ENCODE results near the gene MAST4. TPM values are rescaled to one million over a fixed set of nuclear protein-coding genes. Genes with fewer than 3 reads are reported as not detected.
A peak's percentile ranks its signal among the peaks of the same experiment; 100 is the strongest.

MAST4 gene
- total RNA-seq, 4 donors from 2014 or later, result 8.2 to 203 (median 35.5) TPM

GRCh38 chr5:66828046-66828547, 231.9 kb downstream of the MAST4 start:
- Histone ChIP-seq H3K36me3 (no peaks in the 10 kb centered on the region), H3K27ac (peak overlapping the region; percentile 62 to 68), H3K4me3 (peak overlapping the region; percentile 28 to 35), H3K4me1 (no peaks in the 10 kb centered on the region), H3K9me3 (no peaks in the 10 kb centered on the region), H3K27me3 (no peaks in the 10 kb centered on the region)
- TF ChIP-seq POLR2A (IDR thresholded peaks at IDR 0.05), result no peak
- TF ChIP-seq, protein P1, sequence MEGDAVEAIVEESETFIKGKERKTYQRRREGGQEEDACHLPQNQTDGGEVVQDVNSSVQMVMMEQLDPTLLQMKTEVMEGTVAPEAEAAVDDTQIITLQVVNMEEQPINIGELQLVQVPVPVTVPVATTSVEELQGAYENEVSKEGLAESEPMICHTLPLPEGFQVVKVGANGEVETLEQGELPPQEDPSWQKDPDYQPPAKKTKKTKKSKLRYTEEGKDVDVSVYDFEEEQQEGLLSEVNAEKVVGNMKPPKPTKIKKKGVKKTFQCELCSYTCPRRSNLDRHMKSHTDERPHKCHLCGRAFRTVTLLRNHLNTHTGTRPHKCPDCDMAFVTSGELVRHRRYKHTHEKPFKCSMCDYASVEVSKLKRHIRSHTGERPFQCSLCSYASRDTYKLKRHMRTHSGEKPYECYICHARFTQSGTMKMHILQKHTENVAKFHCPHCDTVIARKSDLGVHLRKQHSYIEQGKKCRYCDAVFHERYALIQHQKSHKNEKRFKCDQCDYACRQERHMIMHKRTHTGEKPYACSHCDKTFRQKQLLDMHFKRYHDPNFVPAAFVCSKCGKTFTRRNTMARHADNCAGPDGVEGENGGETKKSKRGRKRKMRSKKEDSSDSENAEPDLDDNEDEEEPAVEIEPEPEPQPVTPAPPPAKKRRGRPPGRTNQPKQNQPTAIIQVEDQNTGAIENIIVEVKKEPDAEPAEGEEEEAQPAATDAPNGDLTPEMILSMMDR (IDR thresholded peaks at IDR 0.05), result no peak
- DNase-seq, result no peak
- intact Hi-C loops (cut with DNase I; ENCODE audit: low total_unique reads), result no loop called here

DNA sequence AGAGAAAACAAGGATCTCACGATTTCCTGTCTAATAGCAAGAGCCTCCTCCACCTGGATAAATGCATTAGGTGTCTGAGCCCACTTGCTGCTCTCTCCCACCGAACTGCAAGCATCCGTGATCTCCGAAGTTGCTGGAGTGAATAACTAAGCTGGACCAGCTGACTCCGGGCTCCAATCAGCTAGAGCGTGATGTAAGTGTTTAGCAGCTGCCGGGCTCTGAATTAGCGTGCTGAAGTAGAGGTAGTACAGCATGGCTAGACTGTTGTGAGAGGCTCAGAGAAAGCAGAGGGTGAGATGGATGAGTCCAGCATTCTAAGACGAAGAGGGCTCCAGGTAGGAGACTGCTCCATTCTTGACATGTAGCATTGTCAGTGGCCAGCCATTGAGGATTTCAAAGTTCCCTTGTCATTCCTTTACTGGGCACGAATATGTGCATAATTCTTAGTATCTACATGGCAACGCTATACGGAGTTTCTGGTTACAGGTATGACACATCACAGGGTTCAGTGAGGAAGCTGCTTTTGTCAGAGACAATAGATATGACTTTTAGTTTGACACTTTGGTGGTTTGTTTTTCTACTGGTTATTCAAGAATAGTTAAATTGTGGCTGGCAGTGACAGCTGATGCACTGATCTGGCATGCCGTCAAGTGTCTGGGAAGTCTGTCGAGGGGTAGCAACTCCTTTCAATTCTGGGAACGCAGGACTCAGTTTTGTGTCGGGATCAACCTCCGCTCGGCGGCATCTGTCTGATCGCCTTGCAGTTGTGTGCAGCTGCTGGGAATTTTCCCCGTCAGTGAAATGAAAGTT, 232.6 kb downstream of the MAST4 start:
- TF ChIP-seq, protein P1 (IDR thresholded peaks at IDR 0.05), result no peak
- TF ChIP-seq POLR2A (IDR thresholded peaks at IDR 0.05), result peak; percentile 23 to 63
- peak overlapping the region; percentile 62 to 68 for H3K27ac ChIP-seq
- H3K4me1 ChIP-seq, result no peaks in the 10 kb centered on the region
- H3K9me3 ChIP-seq, result no peaks in the 10 kb centered on the region
- intact Hi-C loops (cut with DNase I; ENCODE audit: low total_unique reads), result no loop called here
- no peaks in the 10 kb centered on the region for H3K36me3 ChIP-seq
- H3K27me3 ChIP-seq, result no peaks in the 10 kb centered on the region
- H3K4me3 ChIP-seq, result peak overlapping the region; percentile 28 to 35
- peak; percentile 51 to 82 for DNase-seq

DNA sequence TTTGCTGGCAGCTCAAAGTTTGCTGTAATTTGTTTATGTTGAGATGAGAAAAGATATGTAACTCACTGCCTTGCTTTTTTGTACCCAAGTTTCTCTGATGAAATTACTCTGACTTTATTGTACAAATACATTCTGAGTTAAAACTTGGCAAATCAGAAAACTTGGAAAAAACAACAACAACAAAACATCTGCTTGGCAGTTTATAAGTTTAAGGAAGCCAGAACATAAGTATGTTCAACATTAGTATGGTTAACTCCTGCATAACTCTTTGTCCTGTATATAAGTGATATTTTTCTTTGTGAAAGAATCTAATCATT, 233.1 kb downstream of the MAST4 start:
- intact Hi-C loops (cut with DNase I; ENCODE audit: low total_unique reads), result no loop called here
- TF ChIP-seq POLR2A (IDR thresholded peaks at IDR 0.05), result no peak
- TF ChIP-seq, protein P1 (IDR thresholded peaks at IDR 0.05), result no peak
- Histone ChIP-seq H3K4me1 (no peaks in the 10 kb centered on the region), H3K27me3 (no peaks in the 10 kb centered on the region), H3K36me3 (no peaks in the 10 kb centered on the region), H3K9me3 (no peaks in the 10 kb centered on the region), H3K27ac (peak overlapping the region; percentile 62 to 68), H3K4me3 (peak overlapping the region; percentile 28 to 35)
- DNase-seq, result no peak

DNA sequence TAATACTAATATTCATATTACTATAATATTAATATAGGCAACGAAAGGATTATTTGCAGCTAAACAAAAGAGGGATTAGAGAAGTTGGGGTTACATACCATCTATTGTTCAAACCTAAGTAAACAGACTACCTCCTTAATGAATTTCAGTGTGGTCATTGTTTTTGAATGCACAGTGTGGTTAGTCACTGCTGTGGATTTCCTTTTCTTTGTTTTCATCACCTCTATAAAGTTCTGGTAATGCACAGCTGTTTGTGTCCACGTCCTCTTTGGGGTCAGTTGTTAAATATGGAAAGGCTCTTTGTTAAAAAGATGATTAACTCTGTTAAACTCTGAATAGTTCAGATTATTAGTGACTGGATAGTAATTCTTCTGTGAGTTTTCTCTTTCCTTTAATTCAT, 233.6 kb downstream of the MAST4 start:
- H3K4me1 ChIP-seq, result no peaks in the 10 kb centered on the region
- no peaks in the 10 kb centered on the region for H3K27me3 ChIP-seq
- H3K9me3 ChIP-seq, result no peaks in the 10 kb centered on the region
- TF ChIP-seq, protein P1 (IDR thresholded peaks at IDR 0.05), result no peak
- no peak for TF ChIP-seq POLR2A (IDR thresholded peaks at IDR 0.05)
- intact Hi-C loops (cut with DNase I; ENCODE audit: low total_unique reads), result no loop called here
- H3K27ac ChIP-seq, result peak overlapping the region in 1 of 2 donors; percentile 68
- no peaks in the 10 kb centered on the region for H3K36me3 ChIP-seq
- DNase-seq, result no peak
- H3K4me3 ChIP-seq, result no peak overlapping the region

GRCh38 chr5:66830636-66831035, 234.4 kb downstream of the MAST4 start:
- no peaks in the 10 kb centered on the region for H3K9me3 ChIP-seq
- peak overlapping the region in 1 of 2 donors; percentile 68 for H3K27ac ChIP-seq
- DNase-seq, result no peak
- no peaks in the 10 kb centered on the region for H3K27me3 ChIP-seq
- no peaks in the 10 kb centered on the region for H3K4me1 ChIP-seq
- TF ChIP-seq, protein P1 (IDR thresholded peaks at IDR 0.05), result peak in 2 of 4 experiments; percentile 31 to 34
- TF ChIP-seq POLR2A (IDR thresholded peaks at IDR 0.05), result no peak
- intact Hi-C loops (cut with DNase I; ENCODE audit: low total_unique reads), result no loop called here
- H3K36me3 ChIP-seq, result no peaks in the 10 kb centered on the region
- no peak overlapping the region for H3K4me3 ChIP-seq

All from uterus (tissue), 4 donors.